H1 (cell line): ENCODE results near the gene ADAD2. TPM values are rescaled to one million over a fixed set of nuclear protein-coding genes. Genes with fewer than 3 reads are reported as not detected.

Experiments
- CTCF ChIA-PET: fragments of 300-600 bp; sonication (Branson Sonifier 250); formaldehyde crosslinking; loops from one replicate; lab custom pipeline; 2021; ENCODE audit not compliant: partially characterized antibody; lab: Charles Lee
- POLR2A ChIA-PET: fragments of 300-600 bp; sonication (Branson Sonifier 250); formaldehyde crosslinking; loops from one replicate; lab custom pipeline; 2021; ENCODE audit warnings: inconsistent platforms; ENCODE audit not compliant: partially characterized antibody; lab: Charles Lee
- DNase-seq, 2 experiments: peaks; one replicate each; pipeline versions ENCODE4 v3.0.0 to v3.0.0-alpha.2; 2010 to 2022; ENCODE audit warnings: low spot score in 2 of 2, low read depth in 1 of 2, mixed read lengths in 1 of 2
- FAIRE-seq: peaks from 2 replicates; lab custom pipeline; 2011; peaks lifted over from hg19 to GRCh38; lab: Jason Lieb, UNC
- H2AFZ ChIP-seq: 2 replicates; pipeline ENCODE4 v1.8.1; 2012; ENCODE audit warnings: low read length, inconsistent platforms
- H2AK5ac ChIP-seq: 2 replicates; pipeline ENCODE4 v1.6.1; 2013; ENCODE audit warnings: low read depth, low read length
- H2BK120ac ChIP-seq: replicated peaks from 2 replicates; pipeline ENCODE3; 2013; ENCODE audit warnings: low read depth, low read length, inconsistent platforms
- H2BK12ac ChIP-seq: 2 replicates; pipeline ENCODE4 v1.6.1; 2013; ENCODE audit warnings: low read depth, low read length
- H2BK15ac ChIP-seq: 2 replicates; pipeline ENCODE4 v1.6.1; 2013; ENCODE audit warnings: low read length
- H2BK20ac ChIP-seq: 2 replicates; pipeline ENCODE4 v1.6.1; 2013; ENCODE audit warnings: low read length
- H2BK5ac ChIP-seq: 2 replicates; pipeline ENCODE4 v1.6.1; 2013; ENCODE audit warnings: low read depth, low read length
- H3K14ac ChIP-seq: 2 replicates; pipeline ENCODE4 v1.6.1; 2013; ENCODE audit warnings: inconsistent platforms; ENCODE audit not compliant: insufficient read length
- H3K18ac ChIP-seq: 2 replicates; pipeline ENCODE4 v1.6.1; 2013; ENCODE audit warnings: low read length; ENCODE audit errors: extremely low read depth
- H3K23ac ChIP-seq: 2 replicates; pipeline ENCODE4 v1.6.1; 2013; ENCODE audit warnings: inconsistent platforms; ENCODE audit not compliant: insufficient read length
- H3K23me2 ChIP-seq: 2 replicates; pipeline ENCODE4 v1.6.1; 2013; ENCODE audit warnings: low read depth, low read length
- H3K27ac ChIP-seq: 2 replicates; pipeline ENCODE4 v1.6.1; 2011; ENCODE audit warnings: low read depth, low read length, inconsistent platforms
- H3K27me3 ChIP-seq, 4 experiments: replicated peaks in 1 of 4; 1 replicate in 1 of 4; 2 replicates in 3 of 4; pipeline versions ENCODE4 v1.6.1 to v1.8.1; 2011 to 2013; ENCODE audit warnings: low read length in 3 of 4, mild to moderate bottlenecking in 3 of 4, inconsistent platforms in 2 of 4, mixed read lengths in 2 of 4, moderate library complexity in 1 of 4; ENCODE audit not compliant: control insufficient read depth in 3 of 4, insufficient read depth in 3 of 4; ENCODE audit errors: extremely low read depth in 1 of 4
- H3K36me3 ChIP-seq, 4 experiments: 2 replicates each; pipeline versions ENCODE4 v1.6.1 to v1.8.1; 2011 to 2013; ENCODE audit warnings: mild to moderate bottlenecking in 4 of 4, low read length in 3 of 4, moderate library complexity in 2 of 4, control low read depth in 1 of 4, inconsistent platforms in 1 of 4; ENCODE audit not compliant: insufficient read depth in 4 of 4, control insufficient read depth in 2 of 4
- H3K4ac ChIP-seq: replicated peaks from 2 replicates; pipeline ENCODE3; 2013; ENCODE audit warnings: low read length, low read depth, mixed read lengths, inconsistent platforms; ENCODE audit not compliant: insufficient read length
- H3K4me1 ChIP-seq, 4 experiments: replicated peaks in 1 of 4; 1 replicate in 1 of 4; 2 replicates in 3 of 4; pipeline versions ENCODE4 v1.6.1 to v1.8.1; 2011 to 2013; ENCODE audit warnings: low read length in 3 of 4, inconsistent platforms in 2 of 4, mixed read lengths in 1 of 4; ENCODE audit not compliant: insufficient read depth in 4 of 4, control insufficient read depth in 3 of 4
- H3K4me2 ChIP-seq, 2 experiments: 2 replicates each; pipeline versions ENCODE4 v1.6.1 to v1.8.1; 2011 to 2013; ENCODE audit warnings: low read depth in 2 of 2, low read length in 2 of 2, control low read depth in 1 of 2, inconsistent platforms in 1 of 2, mild to moderate bottlenecking in 1 of 2; ENCODE audit not compliant: insufficient read depth in 1 of 2
- H3K4me3 ChIP-seq, 4 experiments: fragments of 200-600, 300-600 bp in 1 of 4; sonication (generic), shearing (Covaris generic), sonication (Bioruptor Twin) in 1 of 4; 2 replicates each; pipeline versions ENCODE4 v1.5.1 to v1.8.1; 2011 to 2016; ENCODE audit warnings: low read length in 4 of 4, low read depth in 3 of 4, control low read depth in 2 of 4, inconsistent platforms in 2 of 4, mild to moderate bottlenecking in 2 of 4, mixed read lengths in 1 of 4, moderate library complexity in 1 of 4; ENCODE audit not compliant: insufficient read depth in 2 of 4; ENCODE audit errors: extremely low read depth in 1 of 4
- H3K56ac ChIP-seq: replicated peaks from 2 replicates; pipeline ENCODE3; 2013; ENCODE audit warnings: low read depth, mild to moderate bottlenecking, mixed read lengths, low read length, inconsistent platforms; ENCODE audit not compliant: insufficient read length
- H3K79me1 ChIP-seq: 2 replicates; pipeline ENCODE4 v1.6.1; 2013; ENCODE audit warnings: low read depth, low read length, control low read depth
- H3K79me2 ChIP-seq, 2 experiments: 2 replicates each; pipeline versions ENCODE4 v1.6.1 to v1.8.1; 2012 to 2013; ENCODE audit warnings: low read length in 2 of 2, mild to moderate bottlenecking in 2 of 2, inconsistent platforms in 1 of 2; ENCODE audit not compliant: insufficient read depth in 2 of 2, control insufficient read depth in 1 of 2
- H3K9ac ChIP-seq, 4 experiments: replicated peaks in 1 of 4; 1 replicate in 1 of 4; 2 replicates in 3 of 4; pipeline versions ENCODE4 v1.6.1 to v1.8.1; 2011 to 2013; ENCODE audit warnings: low read depth in 3 of 4, low read length in 3 of 4, control low read depth in 2 of 4, mild to moderate bottlenecking in 2 of 4, moderate library complexity in 2 of 4, inconsistent platforms in 1 of 4; ENCODE audit errors: extremely low read depth in 1 of 4
- H3K9me3 ChIP-seq, 2 experiments: 2 replicates each; pipeline versions ENCODE4 v1.6.1 to v1.8.1; 2012 to 2013; ENCODE audit warnings: mild to moderate bottlenecking in 2 of 2, moderate library complexity in 2 of 2, control low read depth in 1 of 2, inconsistent platforms in 1 of 2, low read depth in 1 of 2, low read length in 1 of 2, mixed read lengths in 1 of 2; ENCODE audit not compliant: insufficient read depth in 2 of 2
- H4K20me1 ChIP-seq, 2 experiments: replicated peaks in 1 of 2; 2 replicates each; pipeline versions ENCODE3 to v1.8.1; 2011 to 2013; ENCODE audit warnings: inconsistent platforms in 2 of 2, low read length in 2 of 2, mild to moderate bottlenecking in 1 of 2; ENCODE audit not compliant: insufficient read depth in 2 of 2, control insufficient read depth in 1 of 2
- H4K5ac ChIP-seq: 2 replicates; pipeline ENCODE4 v1.6.1; 2013; ENCODE audit warnings: low read length, low read depth, mixed read lengths, inconsistent platforms; ENCODE audit not compliant: insufficient read length
- H4K8ac ChIP-seq: 2 replicates; pipeline ENCODE4 v1.8.0; 2013; ENCODE audit warnings: mild to moderate bottlenecking, moderate library complexity, low read length, inconsistent platforms; ENCODE audit not compliant: insufficient read depth; ENCODE audit errors: extremely low read depth
- H4K91ac ChIP-seq: replicated peaks from 2 replicates; pipeline ENCODE3; 2013; ENCODE audit warnings: low read length, mixed read lengths, inconsistent platforms; ENCODE audit not compliant: insufficient read length
- GABPA ChIP-seq: IDR thresholded peaks from 2 replicates; pipeline ENCODE4 v1.6.1; 2011; ENCODE audit warnings: mild to moderate bottlenecking, low read length, moderate library complexity, borderline replicate concordance; ENCODE audit not compliant: insufficient read depth
- GTF2F1 ChIP-seq: IDR thresholded peaks from 2 replicates; pipeline ENCODE4 v1.6.1; 2012; ENCODE audit warnings: low read depth, low read length, improper control_type of control experiment, borderline replicate concordance
- KDM1A ChIP-seq: fragments of 200-600, 300-600 bp; sonication (generic); IDR thresholded peaks from 2 replicates; pipeline ENCODE4 v1.7.1; 2016; ENCODE audit warnings: mild to moderate bottlenecking, low read length, borderline replicate concordance
- RXRA ChIP-seq: IDR thresholded peaks from 2 replicates; pipeline ENCODE4 v1.6.1; 2011; ENCODE audit warnings: low read depth, mild to moderate bottlenecking, low read length, moderate library complexity; ENCODE audit not compliant: insufficient read depth
- SUZ12 ChIP-seq: fragments of 200-600 bp; sonication (generic); IDR thresholded peaks from 2 replicates; pipeline ENCODE4 v1.6.1; 2012; ENCODE audit warnings: mild to moderate bottlenecking, inconsistent platforms, low read length, moderate library complexity, mixed read lengths
- TBP ChIP-seq: IDR thresholded peaks from 2 replicates; pipeline ENCODE4 v1.6.1; 2011; ENCODE audit warnings: low read depth, low read length, improper control_type of control experiment
- WGBS, 2 experiments: shearing (Covaris generic) in 1 of 2; methylation state at CpG; one replicate each; pipeline versions ENCODE4 v1.1.6 to v1.1.7; 2013 to 2015; ENCODE audit warnings: low lambda C conversion rate in 2 of 2, mixed read lengths in 2 of 2, inconsistent platforms in 1 of 2, low coverage in 1 of 2, missing lambda C conversion rate in 1 of 2; ENCODE audit not compliant: insufficient replicate concordance in 2 of 2, insufficient coverage in 1 of 2, insufficient read length in 1 of 2; ENCODE audit errors: extremely low coverage in 1 of 2, missing lambda C conversion rate in 1 of 2; 5-methylcytosine and 5-hydroxymethylcytosine counted together
- polyA plus RNA-seq, 7 experiments: library from polyadenylated mRNA; depleted of rRNA in 3 of 7; stranded (reverse) in 5 of 7; unstranded in 2 of 7; fragments of >200 nt in 5 of 7; fragments of 200-250 nt in 2 of 7; gene quantifications; 1 replicate in 5 of 7; 2 replicates in 1 of 7; 4 replicates in 1 of 7; pipeline versions ENCODE4 v1.2.1 to v1.2.3, GENCODE V29; 2011 to 2013; ENCODE audit warnings: missing spikeins in 2 of 7, mixed read lengths in 2 of 7
- total RNA-seq: library from RNA; stranded (reverse); fragmentation: NEBNext Ultra II Directional; extraction: Animal tissue kit (Norgen Biotek cat#: 25700); gene quantifications from 2 replicates; pipeline ENCODE4 v1.2.1, GENCODE V29; 2021

Gene ADAD2
- total and polyA plus RNA-seq, 2 of the 8 experiments (the other 6 are each of a cell fraction or from before 2014, with no cell fraction given) = 1.2 to 1.3 TPM

DNA sequence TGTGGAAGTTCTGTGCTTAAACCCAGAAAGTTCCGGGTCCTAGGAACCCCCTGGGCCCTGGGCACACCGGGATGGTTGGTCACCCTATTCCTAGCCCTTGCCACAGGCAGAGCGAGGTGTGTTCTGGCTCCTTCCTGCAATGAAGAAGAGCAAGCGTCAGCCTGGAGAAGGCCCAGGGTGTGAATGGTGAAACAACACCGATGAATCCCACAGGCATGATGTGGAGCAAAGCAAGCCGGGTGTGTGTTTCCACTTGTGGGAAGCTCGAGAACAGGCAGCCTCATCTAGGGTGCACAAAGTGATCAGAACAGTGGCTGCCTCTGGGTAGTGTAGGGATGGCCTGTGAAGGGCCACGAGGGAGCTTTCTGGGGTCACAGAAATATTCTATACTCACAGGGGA lies 35.1 kb downstream of the ADAD2 start:
- H3K79me2 ChIP-seq = no peaks in the 10 kb centered on the region
- WGBS, 2 experiments = 81% methylated on average over 8 of the region's 8 CpGs; no CpG with 5 or more reads in 1 of the 2 experiments
- H4K20me1 ChIP-seq = no peaks in the 10 kb centered on the region
- no peaks in the 10 kb centered on the region for H3K9me3 ChIP-seq
- H3K23me2 ChIP-seq = no peaks in the 10 kb centered on the region
- peak overlapping the region; percentile 4 for H4K5ac ChIP-seq
- no peak overlapping the region for H2BK120ac ChIP-seq
- ChIA-PET CTCF (interaction anchor here (0.8 to 1.9 kb wide), 4 partner anchors 11 to 195 kb away, joined by 3 to 6 read pairs (median 4); no protein-coding TSS in a partner anchor), POLR2A (no interaction called here)
- no peak overlapping the region for H3K23ac ChIP-seq
- H3K4me1 ChIP-seq = peaks cover 0 to 12% (median 6%) of the 10 kb centered on the region in 4 experiments; a peak in 6 of 7 replicates
- H3K4ac ChIP-seq = no peak overlapping the region
- H2BK20ac ChIP-seq = no peak overlapping the region
- H3K27me3 ChIP-seq = no peaks in the 10 kb centered on the region
- H2BK15ac ChIP-seq = no peak overlapping the region
- H3K14ac ChIP-seq = no peak overlapping the region
- no peak overlapping the region for H3K18ac ChIP-seq
- no peak overlapping the region; the same call in 1 of the 2 replicates for H4K8ac ChIP-seq
- H3K56ac ChIP-seq = no peak overlapping the region
- no peak overlapping the region for H3K4me3 ChIP-seq
- no peak overlapping the region for H3K27ac ChIP-seq
- H2AFZ ChIP-seq = no peak overlapping the region
- no peak for FAIRE-seq
- H2BK12ac ChIP-seq = no peak overlapping the region
- DNase-seq = no peak
- H4K91ac ChIP-seq = no peak overlapping the region
- H3K9ac ChIP-seq = no peak overlapping the region
- H3K79me1 ChIP-seq = no peaks in the 10 kb centered on the region
- no peak overlapping the region for H2BK5ac ChIP-seq
- H3K36me3 ChIP-seq = no peaks in the 10 kb centered on the region
- H3K4me2 ChIP-seq = no peak overlapping the region
- H2AK5ac ChIP-seq = no peak overlapping the region
- TF ChIP-seq KDM1A (no peak), GABPA (no peak), GTF2F1 (no peak), RXRA (no peak), TBP (no peak), SUZ12 (no peak)
